ENCODE measurements around the gene CIC. TPM values are rescaled to one million over a fixed set of nuclear protein-coding genes. Genes with fewer than 3 reads are reported as not detected.
"Not testable (repeated sequence)": the region's sequence is repeated elsewhere in the genome, so short reads cannot be mapped to it uniquely, and the experiment has no call there.

CIC gene
- total and polyA plus RNA-seq, 2 donors from 2014 or later, result 18.8 to 90.9 TPM

GRCh38 chr19:42330241-42330711 lies 61.2 kb downstream of the CIC start:
- DNase-seq, result no peak
- no peak overlapping the region for H3K9ac ChIP-seq (ENCODE audit: low read length in 3 of 3)
- TF ChIP-seq CTCF (IDR thresholded peaks at IDR 0.05; ENCODE audit: borderline replicate concordance, extremely low read depth, insufficient read depth), result no peak
- intact Hi-C loops (cut with DNase I), result no loop called here
- H3K27me3 ChIP-seq (ENCODE audit: control insufficient read depth, insufficient read depth, low read length), result no peaks in the 10 kb centered on the region
- peaks cover 0 to 8% (median 6%) of the 10 kb centered on the region in 3 donors for H3K4me1 ChIP-seq (ENCODE audit: control insufficient read depth in 2 of 3, insufficient read depth in 2 of 3, low read depth in 1 of 3, low read length in 3 of 3)
- H3K9me3 ChIP-seq (ENCODE audit: control insufficient read depth in 2 of 3, insufficient read depth in 1 of 3, low read length in 3 of 3), result no peaks in the 10 kb centered on the region
- FAIRE-seq, result no peak
- no peak overlapping the region for H3K27ac ChIP-seq (ENCODE audit: low read depth in 2 of 2, low read length in 2 of 2)
- no peak overlapping the region for H3K4me3 ChIP-seq (ENCODE audit: low read length in 3 of 3)
- no peaks in the 10 kb centered on the region for H3K36me3 ChIP-seq (ENCODE audit: control insufficient read depth in 2 of 3, insufficient read depth in 3 of 3, low read length in 3 of 3)

GRCh38 chr19:42331333-42331732 lies 62.3 kb downstream of the CIC start:
- H3K9ac ChIP-seq (ENCODE audit: low read length in 3 of 3), result not testable (repeated sequence)

GRCh38 chr19:42332059-42332458 lies 63.0 kb downstream of the CIC start:
- H3K4me1 ChIP-seq (ENCODE audit: control insufficient read depth in 2 of 3, insufficient read depth in 2 of 3, low read depth in 1 of 3, low read length in 3 of 3), result peaks cover 0 to 1% (median 0%) of the 10 kb centered on the region in 3 donors
- no peak for TF ChIP-seq CTCF (IDR thresholded peaks at IDR 0.05; ENCODE audit: borderline replicate concordance, extremely low read depth, insufficient read depth)
- no peak overlapping the region for H3K9ac ChIP-seq (ENCODE audit: low read length in 3 of 3)
- FAIRE-seq, result no peak
- intact Hi-C loops (cut with DNase I), result no loop called here
- no peaks in the 10 kb centered on the region for H3K27me3 ChIP-seq (ENCODE audit: control insufficient read depth, insufficient read depth, low read length)
- H3K4me3 ChIP-seq (ENCODE audit: low read length in 3 of 3), result no peak overlapping the region
- H3K27ac ChIP-seq (ENCODE audit: low read depth in 2 of 2, low read length in 2 of 2), result no peak overlapping the region
- H3K9me3 ChIP-seq (ENCODE audit: control insufficient read depth in 2 of 3, insufficient read depth in 1 of 3, low read length in 3 of 3), result no peaks in the 10 kb centered on the region
- peaks cover 0 to 6% (median 4%) of the 10 kb centered on the region in 3 donors for H3K36me3 ChIP-seq (ENCODE audit: control insufficient read depth in 2 of 3, insufficient read depth in 3 of 3, low read length in 3 of 3)
- no peak for DNase-seq

More at GRCh38 chr19:42331333-42331732, 62.3 kb downstream of the CIC start:
- H3K27ac ChIP-seq (ENCODE audit: low read depth in 2 of 2, low read length in 2 of 2); H3K4me3 ChIP-seq (ENCODE audit: low read length in 3 of 3); H3K36me3 ChIP-seq (ENCODE audit: control insufficient read depth in 2 of 3, insufficient read depth in 3 of 3, low read length in 3 of 3); intact Hi-C loops (cut with DNase I); H3K27me3 ChIP-seq (ENCODE audit: control insufficient read depth, insufficient read depth, low read length); H3K4me1 ChIP-seq (ENCODE audit: control insufficient read depth in 2 of 3, insufficient read depth in 2 of 3, low read depth in 1 of 3, low read length in 3 of 3); H3K9me3 ChIP-seq (ENCODE audit: control insufficient read depth in 2 of 3, insufficient read depth in 1 of 3, low read length in 3 of 3); FAIRE-seq; DNase-seq: not testable (repeated sequence)

- FAIRE-seq, result no peak
- Histone ChIP-seq H3K27ac (ENCODE audit: low read depth in 2 of 2, low read length in 2 of 2) (no peak overlapping the region), H3K4me3 (ENCODE audit: low read length in 3 of 3) (no peak overlapping the region), H3K36me3 (ENCODE audit: control insufficient read depth in 2 of 3, insufficient read depth in 3 of 3, low read length in 3 of 3) (peaks cover 0 to 6% (median 4%) of the 10 kb centered on the region in 3 donors), H3K9me3 (ENCODE audit: control insufficient read depth in 2 of 3, insufficient read depth in 1 of 3, low read length in 3 of 3) (no peaks in the 10 kb centered on the region), H3K9ac (ENCODE audit: low read length in 3 of 3) (no peak overlapping the region), H3K4me1 (ENCODE audit: control insufficient read depth in 2 of 3, insufficient read depth in 2 of 3, low read depth in 1 of 3, low read length in 3 of 3) (no peaks in the 10 kb centered on the region), H3K27me3 (ENCODE audit: control insufficient read depth, insufficient read depth, low read length) (no peaks in the 10 kb centered on the region)
- intact Hi-C loops (cut with DNase I), result no loop called here
- DNase-seq, result no peak
- TF ChIP-seq CTCF (IDR thresholded peaks at IDR 0.05; ENCODE audit: borderline replicate concordance, extremely low read depth, insufficient read depth), result no peak
Observed at GRCh38 chr19:42333018-42333417, 64.0 kb downstream of the CIC start.

Data from kidney (tissue), 14 donors.